Measurements from ENCODE around the gene PNPLA7. TPM values are rescaled to one million over a fixed set of nuclear protein-coding genes. Genes with fewer than 3 reads are reported as not detected.

Gene PNPLA7
- total and polyA plus RNA-seq, 2 of the 8 experiments (the other 6 are each of a cell fraction or from before 2014, with no cell fraction given) = 0.35 to 0.47 TPM

GRCh38 chr9:137441289-137441934, 108.8 kb downstream of the PNPLA7 start, which contains the start of gene ENTPD8 (continued):
- TF ChIP-seq SP4 (IDR thresholded peaks at IDR 0.05; ENCODE audit: low read length) (no peak), SRF (IDR thresholded peaks at IDR 0.05; ENCODE audit: low read depth, low read length) (no peak), RNF2 (IDR thresholded peaks at IDR 0.05; ENCODE audit: borderline replicate concordance, low read depth, low read length, missing control alignments, poor library complexity, severe bottlenecking) (no peak), PHF8 (conservative IDR thresholded peaks at IDR 0.05; ENCODE audit: low read depth, low read length) (0 out of 2 replicates have a peak, but pooled peaks have one; percentile 21), YY1 (IDR thresholded peaks at IDR 0.05; ENCODE audit: low read depth, low read length) (no peak), KDM1A (IDR thresholded peaks at IDR 0.05; ENCODE audit: borderline replicate concordance, low read length) (no peak), JUN (IDR thresholded peaks at IDR 0.05; ENCODE audit: low read depth, low read length) (no peak), GTF2F1 (IDR thresholded peaks at IDR 0.05; ENCODE audit: borderline replicate concordance, low read depth, low read length) (no peak), RAD21 (IDR thresholded peaks at IDR 0.05 in 1 of 2, conservative IDR thresholded peaks at IDR 0.05 in 1 of 2; ENCODE audit: low read depth in 2 of 2, low read length in 2 of 2) (no peak; a peak in 1 of 4 replicates), ZNF274 (IDR thresholded peaks at IDR 0.05; ENCODE audit: borderline replicate concordance, extremely low read depth, low read length) (no peak), NRF1 (IDR thresholded peaks at IDR 0.05; ENCODE audit: low read depth, low read length) (no peak), KDM5A (IDR thresholded peaks at IDR 0.05; ENCODE audit: low read length) (no peak), POU5F1 (IDR thresholded peaks at IDR 0.05; ENCODE audit: low read depth, low read length) (no peak)

All from H1 (cell line).